ENCODE results near the gene AOC3.

The AOC3 gene

DNA sequence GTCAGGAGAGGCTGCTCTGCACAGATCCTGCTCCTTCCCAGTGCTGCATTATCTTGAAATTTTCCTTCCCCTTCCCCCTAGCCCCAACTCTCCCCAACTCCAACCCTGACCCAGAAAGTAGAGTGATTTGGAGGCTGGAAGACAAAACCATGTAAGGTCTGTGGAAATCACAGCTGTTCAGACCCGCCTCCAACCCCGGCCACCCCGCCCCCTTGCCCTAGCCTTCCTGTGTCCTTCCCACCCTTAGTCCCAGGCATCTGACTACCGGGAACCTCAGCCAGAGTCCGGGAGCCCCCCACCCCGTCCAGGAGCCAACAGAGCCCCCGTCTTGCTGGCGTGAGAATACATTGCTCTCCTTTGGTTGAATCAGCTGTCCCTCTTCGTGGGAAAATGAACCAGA is at the start of gene AOC3:
TSS of gene AOC3 (plus strand) at position 246 of the 400 bp plus-strand sequence. CDS start at position 391, 145 bp downstream.
- no peak for DNase-seq (ENCODE audit: low spot score)

- no peak for DNase-seq (ENCODE audit: low spot score)
These were observed 47.7 kb upstream of the AOC3 start for GRCh38 chr17:42803074-42803883.

GRCh38 chr17:42804918-42805367 is 46.1 kb upstream of the AOC3 start:
- DNase-seq (ENCODE audit: low spot score), result no peak

DNA sequence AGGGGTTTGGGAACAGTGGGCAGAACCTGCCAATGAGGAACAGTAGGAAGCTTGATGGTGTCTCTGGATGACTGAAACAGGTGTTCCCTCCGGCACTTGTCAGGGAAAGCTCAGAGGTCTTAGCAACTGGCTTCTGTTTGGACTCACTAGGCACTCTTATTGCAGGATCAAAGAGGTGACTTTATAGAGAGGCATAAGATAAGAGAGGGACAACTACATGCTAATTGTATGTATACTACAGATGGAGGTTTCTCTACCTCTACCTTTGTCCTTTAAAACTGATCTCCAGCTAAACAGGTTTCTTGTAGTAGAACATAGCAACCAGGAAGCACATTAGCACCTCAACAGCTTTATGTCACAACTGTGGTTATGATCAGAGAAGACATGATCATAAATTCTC is 44.8 kb upstream of the AOC3 start:
- no peak for DNase-seq (ENCODE audit: low spot score)

DNA sequence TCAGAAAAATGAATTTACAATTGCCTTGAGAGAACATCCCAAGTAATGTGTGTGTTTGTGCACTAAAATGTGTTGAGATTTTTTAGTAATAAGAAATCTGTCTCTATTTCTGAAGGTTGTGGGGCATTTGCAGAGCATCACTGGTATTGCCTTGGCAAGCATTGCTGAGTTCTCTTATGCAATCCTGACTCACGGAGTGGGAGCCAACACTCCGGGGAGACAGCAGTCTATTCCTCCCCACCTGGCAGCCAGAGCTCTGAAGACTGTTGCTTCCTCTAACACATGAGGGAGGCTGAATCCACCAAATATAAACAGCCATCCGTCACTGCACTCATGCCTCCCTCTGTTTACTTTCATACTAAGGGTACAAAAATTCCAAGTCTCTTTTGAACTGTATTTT is 41.7 kb upstream of the AOC3 start:
- peak; percentile 92 for DNase-seq (ENCODE audit: low spot score)

GRCh38 chr17:42814633-42815399 is 36.2 kb upstream of the AOC3 start:
- DNase-seq (ENCODE audit: low spot score), result peak; percentile 79

DNA sequence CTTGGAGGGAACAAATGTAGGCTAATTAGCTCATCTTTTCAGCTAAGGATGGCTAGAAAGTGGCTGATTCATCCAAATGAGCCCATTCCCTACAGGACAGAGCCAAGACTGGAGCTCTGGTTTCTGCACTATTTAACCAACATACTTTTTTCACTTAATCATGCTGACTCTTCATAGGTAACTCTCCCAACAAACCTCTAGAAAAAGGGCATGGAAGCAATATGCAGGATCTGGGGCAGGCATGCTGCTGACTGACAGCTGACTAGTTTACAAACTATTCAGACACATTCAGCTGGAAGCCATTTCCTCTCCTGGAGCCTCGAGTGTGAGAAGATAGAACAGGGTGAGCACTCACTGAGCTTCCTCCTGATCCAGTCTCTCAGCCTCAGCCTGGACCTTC is 33.1 kb upstream of the AOC3 start:
- DNase-seq (ENCODE audit: low spot score), result no peak

- DNase-seq (ENCODE audit: low spot score), result no peak
These were observed 32.6 kb upstream of the AOC3 start for GRCh38 chr17:42818379-42818778.

DNA sequence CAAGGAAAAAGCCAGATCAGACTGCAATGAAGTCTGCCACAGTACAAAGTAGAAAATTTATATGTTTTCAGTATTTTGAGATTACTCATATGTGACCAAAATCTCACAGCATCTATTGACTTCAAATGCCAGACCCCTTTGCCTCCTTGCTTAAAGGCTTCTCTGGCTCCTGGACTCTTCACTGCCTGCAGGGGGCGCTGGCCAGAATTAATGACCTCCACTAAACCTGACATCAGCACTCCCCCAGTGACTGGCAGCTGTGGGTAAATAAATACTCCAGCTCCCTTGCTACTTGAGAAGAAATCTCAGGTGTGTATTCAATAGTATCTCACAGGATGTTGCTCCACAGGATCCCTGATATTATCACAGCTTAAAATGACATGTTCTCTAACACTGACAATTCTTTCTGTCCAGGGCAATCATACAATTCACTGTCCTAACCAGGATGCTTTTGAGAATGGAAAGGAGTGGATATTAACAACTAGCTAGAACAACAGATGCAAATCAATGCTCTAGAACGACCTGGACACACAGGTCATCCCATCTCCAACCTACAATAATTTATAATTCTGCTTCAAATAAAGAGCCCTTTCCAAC is 31.0 kb upstream of the AOC3 start:
- peak; percentile 59 for DNase-seq (ENCODE audit: low spot score)

DNA sequence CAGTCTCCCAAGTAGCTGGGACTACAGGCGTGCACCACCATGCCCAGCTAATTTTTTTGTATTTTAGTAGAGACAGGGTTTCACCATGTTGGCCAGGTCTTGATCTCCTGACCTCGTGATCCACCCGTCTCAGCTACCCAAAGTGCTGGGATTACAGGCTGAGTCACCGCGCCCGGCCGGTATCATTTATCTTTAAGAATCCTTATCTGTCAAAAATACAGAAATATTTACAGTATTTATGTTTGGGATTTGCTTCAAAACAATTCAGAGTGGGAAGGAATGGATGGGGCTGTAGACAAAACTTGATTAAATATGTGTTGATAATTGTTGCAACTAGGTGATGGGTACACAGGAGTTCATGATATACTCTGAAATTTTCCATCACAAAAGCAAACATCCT is 29.8 kb upstream of the AOC3 start:
- DNase-seq (ENCODE audit: low spot score), result no peak

DNA sequence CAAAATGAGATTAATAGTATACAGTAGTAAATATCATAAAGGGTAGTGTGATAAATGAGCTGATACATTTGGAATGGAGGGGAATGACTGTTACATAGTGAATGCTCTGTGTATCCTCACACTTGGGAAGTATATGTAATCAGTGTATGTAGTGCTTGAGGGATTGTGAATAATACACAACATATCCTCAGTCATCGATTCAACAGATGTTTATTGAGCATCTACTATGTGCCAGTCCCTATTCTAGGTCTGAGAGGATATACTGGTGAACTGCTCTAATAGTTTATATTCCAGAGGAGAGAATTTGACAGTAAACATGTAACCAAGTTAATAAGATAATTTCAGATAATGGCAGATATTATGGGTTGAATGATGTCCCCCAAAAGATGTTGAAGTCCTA is 23.5 kb upstream of the AOC3 start:
- no peak for DNase-seq (ENCODE audit: low spot score)

DNA sequence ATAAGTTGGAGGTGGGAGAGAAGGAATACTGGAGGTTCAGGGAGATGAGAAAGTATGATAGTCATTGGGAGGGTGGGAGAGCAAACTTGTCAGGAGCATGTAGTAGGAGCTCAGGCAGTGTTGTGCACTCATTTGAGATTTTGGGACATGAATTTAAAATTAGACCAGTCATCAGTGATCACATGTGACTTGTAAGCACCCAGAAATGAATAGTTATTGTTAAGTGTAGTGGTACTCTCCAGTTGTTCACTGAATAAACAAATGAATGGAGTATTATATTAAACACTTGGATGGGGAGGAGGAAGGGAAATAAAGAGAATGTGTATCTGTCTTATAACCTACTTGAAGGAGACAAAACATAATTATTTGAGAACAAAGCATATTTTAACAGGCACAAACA is 20.0 kb upstream of the AOC3 start:
- DNase-seq (ENCODE audit: low spot score), result no peak

DNA sequence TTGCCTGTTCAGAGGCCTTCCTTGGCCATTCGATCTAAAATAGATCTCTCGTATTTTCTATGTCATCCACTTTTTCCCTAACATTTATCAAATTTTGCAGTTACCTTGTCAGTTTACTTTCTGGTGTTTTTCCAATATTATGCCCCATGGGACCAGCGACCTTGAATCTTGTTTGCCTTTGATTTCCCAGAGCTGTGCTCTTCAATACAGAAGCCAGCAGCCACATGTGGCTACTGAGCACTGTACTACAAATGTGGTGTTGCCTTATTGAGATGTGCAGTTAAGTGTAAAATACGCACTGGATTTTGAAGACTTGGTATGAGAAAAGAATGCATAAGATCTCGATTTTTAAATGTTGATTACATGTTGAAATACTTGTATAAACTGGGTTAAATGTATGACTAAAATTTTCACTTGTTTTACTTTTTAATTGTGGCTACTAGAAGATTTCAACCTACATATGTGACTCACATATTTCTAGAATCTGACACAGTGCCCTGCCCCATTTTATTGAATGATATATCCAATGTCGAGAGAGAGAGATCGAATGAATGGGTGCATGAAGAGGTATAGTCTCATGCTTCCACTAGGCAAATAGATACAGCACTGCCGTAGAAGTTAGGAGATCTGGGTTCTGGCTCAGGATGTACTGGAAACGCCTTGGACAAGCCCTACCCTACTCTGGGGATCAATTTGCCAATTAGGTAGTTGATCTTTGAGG is 18.6 kb upstream of the AOC3 start:
- DNase-seq (ENCODE audit: low spot score), result no peak

GRCh38 chr17:42832934-42833766 is 17.8 kb upstream of the AOC3 start, which contains the start of gene PSME3:
Gene PSME3 (plus strand): TSS chr17:42833397. CDS start chr17:42833632, 235 bp downstream.
- peak; percentile 93 for DNase-seq (ENCODE audit: low spot score)

DNA sequence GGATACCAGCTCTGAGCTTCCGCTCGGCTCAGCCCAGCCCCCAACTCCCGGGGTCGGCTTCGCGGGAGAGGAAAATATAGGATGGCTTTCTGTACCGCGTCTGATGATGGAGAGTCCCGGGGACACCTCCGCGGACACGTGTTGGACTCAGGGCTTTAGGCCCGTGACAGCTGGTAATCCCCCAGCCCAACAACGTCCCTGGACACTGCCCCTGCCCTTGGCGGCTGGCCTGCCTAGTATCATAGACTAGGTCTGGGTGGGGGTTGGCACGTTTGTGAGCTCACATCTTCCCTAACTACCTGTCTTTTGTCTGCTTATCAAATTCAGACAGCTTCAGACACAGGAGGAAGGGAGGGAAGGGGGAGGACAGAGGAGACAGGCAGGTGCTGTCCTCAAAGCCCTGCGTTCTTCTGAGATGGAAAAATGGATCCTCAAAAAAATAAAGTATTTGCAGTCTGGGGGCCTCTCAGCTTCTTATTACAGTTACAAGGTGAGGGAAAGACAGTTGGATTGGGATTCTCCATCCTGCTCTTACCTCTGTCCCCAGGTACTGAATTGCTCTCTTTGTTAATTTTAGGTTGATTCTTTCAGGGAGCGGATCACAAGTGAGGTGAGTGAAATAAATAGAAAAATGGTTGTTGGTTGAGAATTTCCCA is 17.1 kb upstream of the AOC3 start:
- no peak for DNase-seq (ENCODE audit: low spot score)

- DNase-seq (ENCODE audit: low spot score), result no peak
These were observed 15.3 kb upstream of the AOC3 start for GRCh38 chr17:42835732-42836131.

- DNase-seq (ENCODE audit: low spot score), result no peak
These were observed 8.9 kb upstream of the AOC3 start for GRCh38 chr17:42841975-42842685.

DNA sequence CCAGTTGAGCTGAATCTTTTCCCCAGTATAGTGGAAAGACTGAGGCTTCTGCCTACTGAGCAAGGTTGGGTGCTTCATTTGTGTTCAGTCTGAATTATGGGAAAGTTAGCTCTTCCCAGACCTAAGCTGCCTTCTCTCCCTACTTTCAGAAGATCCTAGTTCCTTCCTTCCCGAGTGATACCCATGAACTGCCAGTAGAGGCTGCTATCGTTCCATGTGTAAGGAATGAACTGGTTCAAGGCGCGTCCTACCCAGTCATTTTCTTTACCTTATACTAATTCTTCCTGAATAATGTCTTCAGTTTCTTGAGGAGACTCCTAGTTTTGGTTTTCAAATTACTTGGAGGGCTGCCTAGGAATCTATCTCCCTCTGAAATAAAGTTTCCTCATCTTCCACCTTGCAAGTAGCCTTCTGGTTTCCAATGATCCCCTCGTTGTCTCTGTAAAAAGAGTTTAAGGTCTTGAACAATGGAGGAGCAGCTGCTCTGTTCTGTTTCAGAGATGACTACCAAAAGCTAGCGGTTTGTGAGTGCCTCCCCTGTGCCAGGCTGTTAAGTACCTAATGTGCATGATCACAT is 7.6 kb upstream of the AOC3 start:
- DNase-seq (ENCODE audit: low spot score), result peak; percentile 86

GRCh38 chr17:42844271-42844670 is 6.7 kb upstream of the AOC3 start, which contains the start of gene AOC2:
Gene AOC2 (plus strand): TSS chr17:42844580. CDS start chr17:42844627, 47 bp downstream.
- no peak for DNase-seq (ENCODE audit: low spot score)
